GM19240 (cell line): Measurements from ENCODE around the gene SEMA5B.

Experiments used
- DNase-seq: peaks from one replicate; pipeline ENCODE4 v3.0.0; 2011; ENCODE audit warnings: low spot score; ENCODE audit not compliant: insufficient read length

Gene SEMA5B

GRCh38 chr3:122893754-122894668, 133.6 kb downstream of the SEMA5B start:
- DNase-seq, result no peak

GRCh38 chr3:122893282-122893681, 134.3 kb downstream of the SEMA5B start:
- DNase-seq, result no peak

- no peak for DNase-seq
These were observed 135.2 kb downstream of the SEMA5B start for GRCh38 chr3:122892118-122892960.

- no peak for DNase-seq
These were observed 136.8 kb downstream of the SEMA5B start for GRCh38 chr3:122890720-122891220.

GRCh38 chr3:122890077-122890719, 137.4 kb downstream of the SEMA5B start:
- no peak for DNase-seq

GRCh38 chr3:122886946-122887345, 140.6 kb downstream of the SEMA5B start:
- DNase-seq, result no peak

GRCh38 chr3:122886251-122886650, 141.3 kb downstream of the SEMA5B start:
- no peak for DNase-seq

- DNase-seq, result no peak
These were observed 145.1 kb downstream of the SEMA5B start for GRCh38 chr3:122882361-122882947.

- no peak for DNase-seq
These were observed 146.9 kb downstream of the SEMA5B start for GRCh38 chr3:122880624-122881023.

GRCh38 chr3:122880173-122880572, 147.4 kb downstream of the SEMA5B start:
- no peak for DNase-seq

GRCh38 chr3:122875547-122876127, 151.9 kb downstream of the SEMA5B start:
- DNase-seq, result no peak

GRCh38 chr3:122873741-122874515, 153.6 kb downstream of the SEMA5B start:
- no peak for DNase-seq

- no peak for DNase-seq
These were observed 159.2 kb downstream of the SEMA5B start for GRCh38 chr3:122868322-122868721.

GRCh38 chr3:122864498-122864897, 163.1 kb downstream of the SEMA5B start:
- DNase-seq, result no peak

GRCh38 chr3:122862381-122862780, 165.2 kb downstream of the SEMA5B start:
- no peak for DNase-seq
